Liver (tissue), 9 donors: ENCODE data around the gene CX3CL1. TPM values are rescaled to one million over a fixed set of nuclear protein-coding genes. Genes with fewer than 3 reads are reported as not detected.

Source experiments
- DNase-seq: peaks from one replicate; pipeline ENCODE4 v3.0.0-alpha.2; 2017; ENCODE audit warnings: low spot score
- H3K27ac ChIP-seq, 2 donors: one replicate each; pipeline ENCODE4 v1.7.0; 2013; ENCODE audit warnings: inconsistent platforms in 2 of 2, low read length in 2 of 2, control low read depth in 1 of 2, low read depth in 1 of 2, mild to moderate bottlenecking in 1 of 2
- H3K27me3 ChIP-seq, 4 donors: one replicate each; pipeline versions ENCODE4 v1.6.1 to v1.7.0; 2013; ENCODE audit warnings: low read length in 3 of 4, inconsistent platforms in 1 of 4, mild to moderate bottlenecking in 1 of 4, moderate library complexity in 1 of 4; ENCODE audit not compliant: control insufficient read depth in 4 of 4, insufficient read depth in 4 of 4
- H3K36me3 ChIP-seq, 4 donors: one replicate each; pipeline versions ENCODE4 v1.6.1 to v1.7.0; 2013; ENCODE audit warnings: low read length in 3 of 4, mild to moderate bottlenecking in 3 of 4, low read depth in 1 of 4, moderate library complexity in 1 of 4; ENCODE audit not compliant: control insufficient read depth in 4 of 4, insufficient read depth in 3 of 4
- H3K4me1 ChIP-seq, 4 donors: one replicate each; pipeline versions ENCODE4 v1.6.1 to v1.7.0; 2013; ENCODE audit warnings: low read length in 3 of 4, mild to moderate bottlenecking in 3 of 4, moderate library complexity in 1 of 4; ENCODE audit not compliant: control insufficient read depth in 4 of 4, insufficient read depth in 4 of 4
- H3K4me3 ChIP-seq, 3 donors: one replicate each; pipeline versions ENCODE4 v1.6.1 to v1.7.0; 2013; ENCODE audit warnings: low read length in 3 of 3, control low read depth in 1 of 3, low read depth in 1 of 3, mild to moderate bottlenecking in 1 of 3
- H3K9ac ChIP-seq, 2 donors: one replicate each; pipeline ENCODE4 v1.7.0; 2013; ENCODE audit warnings: low read length in 2 of 2, mild to moderate bottlenecking in 2 of 2, moderate library complexity in 2 of 2, control low read depth in 1 of 2, low read depth in 1 of 2
- H3K9me3 ChIP-seq, 4 donors: one replicate each; pipeline versions ENCODE4 v1.6.1 to v1.7.0; 2013; ENCODE audit warnings: low read length in 3 of 4; ENCODE audit not compliant: control insufficient read depth in 4 of 4
- ATF3 ChIP-seq: IDR thresholded peaks from 2 replicates; pipeline ENCODE4 v1.6.1; 2016; ENCODE audit warnings: antibody characterized with exemption
- CTCF ChIP-seq: fragments of 150-350 bp; IDR thresholded peaks from 2 replicates; pipeline ENCODE4 v1.5.1; 2017; ENCODE audit warnings: improper control_type of control experiment, low read depth, low read length; ENCODE audit not compliant: missing input control
- EGR1 ChIP-seq, 2 donors: IDR thresholded peaks; 2 replicates each; pipeline ENCODE4 v1.6.1; 2016 to 2018; ENCODE audit warnings: antibody characterized with exemption in 2 of 2, low read depth in 2 of 2
- FOXA1 ChIP-seq: IDR thresholded peaks from 2 replicates; pipeline ENCODE4 v1.6.1; 2016; ENCODE audit warnings: antibody characterized with exemption
- FOXA2 ChIP-seq: IDR thresholded peaks from 2 replicates; pipeline ENCODE4 v1.6.1; 2016; ENCODE audit warnings: antibody characterized with exemption
- GABPA ChIP-seq, 2 donors: IDR thresholded peaks in 1 of 2; conservative IDR thresholded peaks in 1 of 2; 2 replicates each; pipeline ENCODE4 v1.6.1; 2016; ENCODE audit warnings: antibody characterized with exemption in 2 of 2, mild to moderate bottlenecking in 1 of 2, moderate library complexity in 1 of 2
- HNF4A ChIP-seq, 2 donors: conservative IDR thresholded peaks; 2 replicates each; pipeline ENCODE4 v1.6.1; 2016; ENCODE audit warnings: antibody characterized with exemption in 2 of 2, mild to moderate bottlenecking in 2 of 2
- HNF4G ChIP-seq: IDR thresholded peaks from 2 replicates; pipeline ENCODE4 v1.6.1; 2016; ENCODE audit warnings: antibody characterized with exemption
- JUND ChIP-seq, 2 donors: IDR thresholded peaks; 2 replicates each; pipeline ENCODE4 v1.6.1; 2016; ENCODE audit warnings: antibody characterized with exemption in 2 of 2
- MAX ChIP-seq: IDR thresholded peaks from 2 replicates; pipeline ENCODE4 v1.6.1; 2016; ENCODE audit warnings: antibody characterized with exemption
- NR2F2 ChIP-seq: IDR thresholded peaks from 2 replicates; pipeline ENCODE4 v1.6.1; 2016; ENCODE audit warnings: antibody characterized with exemption
- RAD21 ChIP-seq, 2 donors: IDR thresholded peaks; 2 replicates each; pipeline ENCODE4 v1.6.1; 2016; ENCODE audit warnings: antibody characterized with exemption in 2 of 2, mild to moderate bottlenecking in 2 of 2
- REST ChIP-seq: IDR thresholded peaks from 2 replicates; pipeline ENCODE4 v1.6.1; 2016; ENCODE audit warnings: antibody characterized with exemption, mild to moderate bottlenecking
- RXRA ChIP-seq, 2 donors: IDR thresholded peaks; 2 replicates each; pipeline ENCODE4 v1.6.1; 2017 to 2018; ENCODE audit warnings: antibody characterized with exemption in 2 of 2, mild to moderate bottlenecking in 1 of 2
- SP1 ChIP-seq: IDR thresholded peaks from 2 replicates; pipeline ENCODE4 v1.6.1; 2018; ENCODE audit warnings: antibody characterized with exemption, mild to moderate bottlenecking
- TAF1 ChIP-seq: conservative IDR thresholded peaks from 2 replicates; pipeline ENCODE4 v1.6.1; 2016; ENCODE audit warnings: antibody characterized with exemption, mild to moderate bottlenecking
- YY1 ChIP-seq: IDR thresholded peaks from 2 replicates; pipeline ENCODE4 v1.6.1; 2016; ENCODE audit warnings: antibody characterized with exemption, mild to moderate bottlenecking
- ZBTB33 ChIP-seq: IDR thresholded peaks from 2 replicates; pipeline ENCODE4 v1.6.1; 2016; ENCODE audit warnings: antibody characterized with exemption
- WGBS: extraction: QIAGEN DNeasy Blood & Tissue Kit; methylation state at CpG from one replicate; pipeline ENCODE4 v1.1.7; 2013; 5-methylcytosine and 5-hydroxymethylcytosine counted together
- polyA plus RNA-seq, 2 donors: library from polyadenylated mRNA; stranded (reverse) in 1 of 2; unstranded in 1 of 2; fragments of 200-250 nt in 1 of 2; fragments of >200 nt in 1 of 2; fragmentation: Nextera tagmentation in 1 of 2; extraction: Ambion mirVana in 1 of 2; gene quantifications; one replicate each; pipeline versions ENCODE4 v1.2.1 to v1.2.3, GENCODE V29; 2013 to 2015
- total RNA-seq, 2 donors: library from RNA; depleted of rRNA; stranded (reverse); fragments of >200 nt; gene quantifications; one replicate each; pipeline ENCODE4 v1.2.3, GENCODE V29; 2014
- donor health status: healthy.
- donor health status: healthy.
- donor health status: healthy.
- donor health status: healthy.
- donor health status: healthy.

The CX3CL1 gene
- total and polyA plus RNA-seq, 4 donors, result 2.5 to 5.9 (median 5.1) TPM

- 82% methylated on average over 2 of the region's 2 CpGs for WGBS
- TF ChIP-seq NR2F2 (no peak), CTCF (no peak), HNF4G (no peak), SP1 (no peak), RXRA (IDR thresholded peaks at IDR 0.05) (no peak), MAX (no peak), FOXA1 (no peak), ZBTB33 (no peak), FOXA2 (no peak), ATF3 (no peak), EGR1 (IDR thresholded peaks at IDR 0.05; ENCODE audit: low read depth in 2 of 2) (no peak), HNF4A (conservative IDR thresholded peaks at IDR 0.05) (no peak), REST (no peak), JUND (IDR thresholded peaks at IDR 0.05) (no peak), GABPA (IDR thresholded peaks at IDR 0.05 in 1 of 2, conservative IDR thresholded peaks at IDR 0.05 in 1 of 2) (no peak), RAD21 (IDR thresholded peaks at IDR 0.05) (no peak), YY1 (no peak), TAF1 (no peak)
Measured at GRCh38 chr16:57348327-57348726, 24.0 kb upstream of the CX3CL1 start.

More at GRCh38 chr16:57348327-57348726, 24.0 kb upstream of the CX3CL1 start:
- Histone ChIP-seq H3K4me1 (no peaks in the 10 kb centered on the region), H3K9me3 (no peaks in the 10 kb centered on the region), H3K27me3 (no peaks in the 10 kb centered on the region), H3K36me3 (no peaks in the 10 kb centered on the region), H3K27ac (no peak overlapping the region), H3K9ac (no peak overlapping the region), H3K4me3 (no peak overlapping the region)
- no peak for DNase-seq
